GM18868 (cell line): Measurements from ENCODE around the gene VAX1.

Experiments used
- ATAC-seq: cut with Tn5 transposase; IDR thresholded peaks from one replicate; pipeline ENCODE4 v1.9.1; 2021; ENCODE audit warnings: mild to moderate bottlenecking, moderate library complexity; ENCODE audit not compliant: unreplicated experiment

The VAX1 gene

DNA sequence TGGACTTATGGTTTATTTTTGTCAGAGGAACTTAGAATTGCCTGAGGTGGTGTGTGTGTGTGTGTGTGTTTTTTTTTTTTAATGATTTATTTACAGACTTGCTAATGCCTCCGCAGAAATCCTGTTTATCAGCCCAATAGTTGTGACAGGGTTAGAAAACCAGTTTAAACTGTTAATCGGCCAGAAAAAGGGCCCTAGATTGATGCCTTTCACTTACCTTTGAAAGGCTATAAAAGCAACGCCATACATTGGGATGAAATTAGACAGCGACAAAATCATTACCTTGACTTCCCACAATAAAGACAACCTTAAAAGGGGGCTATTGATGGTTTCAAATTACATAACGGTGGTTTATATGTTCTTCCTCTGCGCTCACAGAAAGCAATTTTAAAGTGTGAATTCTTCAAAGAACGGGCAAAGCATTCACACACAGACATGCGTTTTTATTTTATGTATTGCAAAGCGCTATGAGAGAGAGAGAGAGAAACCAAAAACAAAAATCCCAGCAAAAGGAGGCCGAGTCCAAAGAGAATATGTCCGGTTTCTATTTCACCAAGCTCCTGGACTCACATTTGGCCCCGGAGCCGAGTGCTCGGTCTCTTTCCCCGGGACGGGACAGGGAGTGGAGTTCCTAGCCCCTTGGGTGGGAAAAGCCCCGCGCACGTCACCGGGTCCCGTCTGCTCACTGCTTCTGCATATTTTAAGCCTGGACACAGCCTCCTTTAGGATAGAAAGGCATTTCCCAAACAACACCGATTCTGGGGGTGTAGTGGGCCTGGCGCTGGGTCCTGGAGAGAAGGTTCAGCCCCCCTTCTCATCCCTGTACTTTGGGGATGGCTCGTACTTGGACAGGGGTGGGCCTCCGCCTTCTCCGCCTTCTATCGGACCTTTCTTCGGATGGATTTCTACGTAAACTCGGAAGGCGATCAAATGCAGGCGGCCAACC, 26.8 kb upstream of the VAX1 start:
- no peak for ATAC-seq

DNA sequence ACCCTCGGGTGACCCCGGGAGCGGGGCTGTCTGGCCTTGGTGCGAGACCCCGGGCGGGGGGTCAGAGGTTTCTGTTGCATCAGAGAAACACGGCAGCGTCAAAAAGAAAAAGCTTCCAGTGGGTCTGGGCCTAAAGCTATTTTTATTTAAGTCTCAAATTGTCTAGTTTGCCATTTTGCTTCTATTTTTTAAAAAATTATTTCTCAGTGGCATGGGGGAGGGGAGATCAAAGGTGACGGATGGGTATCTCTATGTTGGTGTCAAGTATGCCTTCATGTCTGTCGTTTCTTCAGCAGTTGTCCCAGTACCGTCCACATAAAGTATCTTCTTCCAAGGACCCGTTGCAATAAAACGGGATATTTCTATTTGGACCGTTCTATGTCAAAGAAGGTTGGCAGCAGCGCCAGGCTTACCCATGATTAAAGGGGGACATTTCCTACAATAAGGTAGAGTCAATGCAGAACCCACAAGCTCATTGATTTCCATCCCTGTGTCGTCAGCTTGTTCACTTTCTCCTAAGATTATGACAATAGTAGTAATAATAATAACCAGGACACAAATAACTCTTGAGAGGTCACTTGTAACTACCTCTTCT, 26.0 kb upstream of the VAX1 start:
- no peak for ATAC-seq

DNA sequence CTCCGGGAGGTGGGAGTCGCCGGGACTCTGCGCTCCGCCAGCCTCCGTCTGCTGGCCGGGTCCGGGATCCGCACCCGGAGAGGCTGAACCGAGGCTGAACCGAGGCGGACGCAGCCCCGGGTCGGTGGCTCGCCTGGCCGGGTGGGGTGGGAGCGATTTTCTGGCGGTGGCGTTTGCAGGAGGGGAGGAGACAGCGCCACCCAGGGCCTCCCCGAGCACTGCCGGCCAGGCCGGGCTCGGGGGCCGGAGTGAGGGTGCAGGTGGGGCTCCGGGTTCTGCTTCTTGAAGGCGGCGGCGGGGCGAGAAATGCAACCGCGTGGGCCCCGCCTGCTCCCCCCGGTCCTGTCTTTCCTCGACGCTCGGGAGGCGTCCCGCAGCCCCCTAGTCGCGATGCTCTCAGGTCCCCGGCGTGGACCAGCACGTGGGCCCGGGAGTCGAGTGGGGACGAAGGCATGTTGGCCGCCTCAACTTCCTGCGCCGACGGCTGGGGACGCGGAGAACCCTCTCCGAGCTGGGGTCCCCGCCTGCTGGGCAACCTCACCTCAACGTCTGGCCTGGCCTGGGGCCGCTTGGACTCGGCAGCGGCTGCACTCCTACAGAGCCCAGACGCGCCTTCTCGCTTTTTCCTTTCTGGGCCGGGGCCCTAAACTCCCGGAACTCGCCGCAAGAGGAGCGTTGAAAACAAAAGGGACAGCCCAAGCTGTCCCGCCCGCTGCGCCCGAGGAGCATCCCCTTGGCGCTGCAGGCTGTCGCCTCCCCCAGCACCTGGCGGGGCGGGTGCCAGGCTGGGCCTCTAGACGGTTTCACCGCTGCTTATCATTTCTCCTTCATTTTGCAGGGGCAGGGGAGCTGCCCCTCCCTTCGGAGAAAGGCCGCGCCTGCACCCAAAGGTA, 25.2 kb upstream of the VAX1 start:
- no peak for ATAC-seq

DNA sequence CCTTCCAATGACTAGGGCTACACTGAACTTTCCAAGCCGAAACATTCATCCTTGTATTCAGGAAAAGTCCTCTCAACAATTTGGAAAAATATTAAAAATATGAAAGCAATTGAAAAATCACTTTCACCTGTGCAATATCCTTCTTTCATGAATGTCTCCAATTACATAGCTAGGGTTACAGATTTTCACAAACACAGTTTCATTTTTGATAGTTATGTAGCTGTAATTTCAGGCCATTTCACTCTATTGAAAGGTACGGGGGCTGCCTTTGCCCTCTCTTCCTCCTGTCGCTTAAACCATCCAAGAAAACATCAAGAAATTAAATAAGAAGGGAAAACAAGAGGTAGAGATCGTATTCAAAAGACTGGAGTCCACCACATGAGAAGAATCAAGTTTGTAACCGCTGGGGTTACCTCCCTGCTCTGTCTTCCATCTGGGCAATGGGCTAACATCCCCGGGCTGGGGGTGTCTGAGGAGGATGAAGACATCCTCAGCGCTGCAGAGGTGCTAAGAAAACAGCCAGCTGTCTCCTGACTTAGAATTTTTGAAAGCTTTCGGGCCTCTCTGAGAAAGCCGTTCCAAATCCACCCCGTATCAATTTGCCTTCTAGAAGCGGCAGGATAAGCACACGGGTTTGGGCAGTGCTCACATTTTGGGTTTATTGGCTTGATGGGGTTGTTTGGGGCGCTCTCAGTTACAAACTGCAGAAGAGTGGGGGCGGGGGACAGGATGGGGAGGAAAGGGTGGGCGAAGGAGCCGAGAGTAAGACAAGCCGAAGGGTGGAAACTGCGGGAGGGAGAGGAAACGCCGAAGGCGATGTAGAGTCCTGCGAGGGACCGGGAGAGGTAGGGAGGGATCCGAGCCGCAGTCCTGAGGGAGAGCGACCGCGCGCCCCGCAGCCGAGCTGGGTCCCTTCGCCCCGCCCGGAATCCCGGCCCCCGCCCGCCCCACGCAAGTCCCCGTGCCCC, 24.3 kb upstream of the VAX1 start:
- ATAC-seq = no peak

DNA sequence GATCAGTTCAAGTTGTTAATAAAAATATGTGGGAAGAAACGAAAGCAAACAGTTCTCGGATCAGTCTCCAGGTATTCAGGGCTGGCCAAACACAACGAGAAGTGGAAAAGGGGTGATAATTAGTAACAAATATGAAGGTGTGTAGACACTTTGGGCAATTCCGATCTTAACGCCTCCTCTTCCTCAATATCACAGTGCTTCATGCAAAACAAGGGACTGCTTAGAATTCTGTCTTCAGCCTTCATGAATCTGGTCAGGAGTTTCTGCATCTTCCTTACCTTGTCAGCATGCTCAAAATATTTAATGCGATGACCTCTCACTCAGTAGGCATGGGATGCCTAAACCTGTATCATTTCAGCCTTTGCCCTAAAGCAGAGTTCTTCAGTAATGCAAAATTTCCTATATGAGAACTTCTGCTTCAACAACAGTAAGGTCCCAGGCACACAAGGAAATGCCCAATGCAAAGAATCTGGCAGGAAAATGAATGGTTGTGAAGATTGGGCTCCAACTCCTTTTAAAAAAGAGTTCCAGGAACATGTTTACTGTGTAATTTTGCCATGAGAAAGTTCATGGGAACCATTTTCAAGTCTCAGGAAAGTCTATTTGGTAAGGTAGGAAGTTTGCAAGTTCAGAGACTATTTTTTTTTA, 23.4 kb upstream of the VAX1 start:
- ATAC-seq = no peak

DNA sequence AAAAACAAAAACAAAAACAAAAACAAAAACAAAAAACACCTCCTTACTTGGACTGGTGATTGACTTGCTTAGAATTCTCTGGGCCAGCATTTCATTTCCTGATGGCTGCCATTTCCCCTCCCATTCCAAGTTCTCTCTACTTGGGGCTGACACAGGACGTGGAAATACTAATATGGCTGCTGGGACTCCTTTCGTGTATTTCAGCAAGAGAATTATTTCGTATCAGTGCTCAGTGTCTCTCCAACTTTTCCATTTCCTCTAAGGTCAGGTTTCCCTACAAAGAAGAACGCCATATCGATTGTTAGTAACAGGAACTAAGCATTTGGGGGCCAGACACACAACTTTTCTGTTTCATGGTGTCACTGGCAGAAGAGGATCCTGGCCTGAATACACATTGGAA, 22.5 kb upstream of the VAX1 start:
- no peak for ATAC-seq

DNA sequence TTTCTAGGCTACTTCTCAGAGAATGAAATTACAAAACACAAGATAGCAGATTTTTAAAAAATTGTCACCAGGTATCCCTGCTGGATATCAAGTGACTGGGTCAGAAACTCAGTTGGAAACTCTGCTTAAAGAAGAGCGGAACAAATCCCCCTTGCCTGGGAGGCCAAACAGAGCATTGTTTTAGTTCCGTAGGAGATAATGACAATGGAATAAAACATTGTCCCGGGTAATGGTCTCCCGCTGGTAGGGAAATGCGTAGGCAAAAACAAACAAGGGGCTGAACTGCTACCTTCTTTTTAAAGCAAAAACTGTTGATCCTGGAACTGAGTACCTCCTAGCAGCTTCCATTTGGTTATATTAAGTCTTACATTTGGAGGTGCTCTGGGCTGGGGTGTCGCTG, 21.3 kb upstream of the VAX1 start:
- no peak for ATAC-seq

DNA sequence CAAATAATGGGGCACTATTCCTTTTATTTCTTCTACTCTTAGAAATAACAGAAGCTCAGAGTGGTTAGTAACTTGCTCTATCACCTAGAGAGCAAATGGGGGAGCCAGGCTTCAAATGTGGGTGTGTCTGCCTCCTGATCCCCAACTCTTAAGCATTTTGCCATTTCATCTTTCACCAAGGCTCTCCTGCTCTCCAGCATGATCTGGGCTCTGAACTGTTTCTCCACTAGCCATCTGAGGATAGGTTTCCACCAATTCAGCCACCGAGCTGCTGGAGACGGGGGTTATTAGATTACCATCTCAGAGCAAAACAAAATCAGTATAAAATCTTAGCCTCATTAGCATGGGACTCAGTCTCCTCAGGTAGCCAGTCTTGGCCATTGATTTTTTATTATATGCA, 20.2 kb upstream of the VAX1 start:
- ATAC-seq = no peak

DNA sequence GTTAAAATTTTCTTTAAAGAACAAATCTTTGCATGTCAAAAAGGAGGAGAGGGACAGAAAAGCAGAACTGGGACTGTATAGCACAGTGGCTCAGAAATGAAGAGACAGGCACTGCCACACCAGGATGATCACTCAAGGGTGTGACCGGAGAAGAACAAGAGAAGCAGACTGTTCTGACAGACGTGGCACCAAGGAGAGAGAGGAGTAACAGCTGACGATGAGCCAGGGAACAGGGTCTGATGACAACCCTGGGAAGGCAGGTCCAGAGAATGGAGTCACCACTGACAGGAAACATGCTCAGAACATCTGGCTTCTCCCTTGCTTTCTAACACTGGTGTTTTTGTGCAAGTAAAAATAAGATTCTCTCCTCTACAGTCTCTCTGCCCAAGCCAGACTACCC, 14.6 kb upstream of the VAX1 start:
- ATAC-seq = no peak

DNA sequence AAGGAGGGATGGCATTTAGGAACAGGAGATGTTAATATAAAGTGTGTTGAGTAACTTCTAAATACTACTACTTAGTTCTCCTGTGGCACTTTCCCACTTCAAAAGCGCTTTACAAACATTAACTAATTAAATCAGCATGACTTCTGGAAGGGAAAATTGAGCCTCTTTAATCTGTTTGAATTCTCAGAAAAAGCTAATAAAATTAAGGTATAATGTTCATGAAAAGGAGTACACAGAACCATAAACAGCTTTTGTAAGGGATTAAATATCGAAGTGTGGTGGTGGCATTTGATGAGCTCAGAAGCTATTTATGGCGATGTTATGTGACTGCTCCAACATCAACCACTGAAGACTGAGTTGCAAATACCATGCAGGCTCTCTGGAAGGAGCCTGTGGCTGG, 10.2 kb upstream of the VAX1 start:
- ATAC-seq = no peak

DNA sequence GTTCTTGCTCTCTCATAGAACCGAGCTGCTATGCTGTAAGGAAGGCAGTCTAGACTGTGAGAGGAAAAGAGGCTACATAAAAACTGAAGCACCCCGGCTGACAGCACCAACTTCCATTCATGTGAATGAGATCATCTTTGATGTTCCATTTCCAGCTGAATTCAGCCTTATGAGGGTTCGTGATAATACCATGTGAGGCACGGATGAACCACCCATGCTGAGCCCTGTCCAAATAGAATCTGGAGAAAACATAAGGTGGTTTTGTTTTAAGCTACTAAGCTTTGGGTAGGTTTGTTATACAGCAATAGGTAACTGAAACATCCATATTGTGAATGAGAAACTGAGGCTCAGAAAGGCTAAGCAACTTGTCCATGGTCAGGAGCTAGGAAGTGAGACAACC, 6.9 kb upstream of the VAX1 start:
- ATAC-seq = no peak

DNA sequence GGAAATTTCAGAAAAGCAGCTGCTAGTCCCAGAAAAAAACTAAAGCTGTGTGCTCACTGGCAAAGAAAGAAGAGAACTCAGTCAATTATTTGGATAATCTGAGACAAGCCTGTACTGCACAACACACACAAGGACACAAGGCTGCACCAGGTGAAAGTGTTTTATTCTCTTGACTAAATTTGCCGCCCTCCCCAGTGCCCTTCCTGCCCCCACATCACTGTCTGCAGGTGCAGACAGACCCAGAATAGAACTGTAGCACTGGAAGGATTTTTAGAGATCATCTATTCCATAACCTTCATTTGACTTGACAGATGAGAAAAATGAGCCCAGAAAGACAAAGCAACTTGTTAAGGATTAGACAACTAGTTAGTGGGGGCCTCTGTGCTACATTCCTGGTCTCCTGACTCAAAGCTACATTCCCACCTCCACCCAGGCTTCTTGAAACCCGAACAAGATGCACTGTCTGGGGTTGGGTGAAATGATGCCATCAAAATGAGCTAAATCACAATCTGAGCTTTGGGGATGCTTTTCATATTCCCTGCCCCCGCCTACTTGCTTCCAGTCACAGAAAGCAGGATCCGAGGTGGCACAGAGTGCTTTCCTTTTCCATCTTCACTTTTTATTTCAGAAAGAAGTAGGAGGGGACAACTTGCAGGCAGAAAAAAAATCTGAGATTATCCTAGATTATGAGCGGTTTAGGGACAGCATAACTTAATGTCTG, 5.2 kb upstream of the VAX1 start:
- ATAC-seq = no peak

DNA sequence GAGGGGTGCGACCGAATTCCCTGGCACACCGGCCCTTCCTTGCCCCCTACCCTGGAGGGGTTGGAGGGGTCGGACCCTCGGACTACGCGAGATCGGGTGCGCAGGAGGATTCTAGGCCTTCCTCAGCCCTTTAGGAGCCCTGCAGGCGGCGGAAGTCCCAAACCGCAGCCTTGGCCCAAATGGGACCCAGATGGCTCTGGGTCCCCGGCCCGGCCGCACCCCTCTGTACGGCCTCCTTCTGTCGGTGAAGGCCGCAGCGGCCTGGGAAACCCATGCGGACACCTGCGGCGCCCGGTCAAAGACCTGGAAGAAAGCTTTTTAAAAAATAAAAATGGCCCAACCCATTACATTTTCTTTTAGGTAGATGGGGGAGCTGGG, 2.4 kb upstream of the VAX1 start:
- no peak for ATAC-seq

DNA sequence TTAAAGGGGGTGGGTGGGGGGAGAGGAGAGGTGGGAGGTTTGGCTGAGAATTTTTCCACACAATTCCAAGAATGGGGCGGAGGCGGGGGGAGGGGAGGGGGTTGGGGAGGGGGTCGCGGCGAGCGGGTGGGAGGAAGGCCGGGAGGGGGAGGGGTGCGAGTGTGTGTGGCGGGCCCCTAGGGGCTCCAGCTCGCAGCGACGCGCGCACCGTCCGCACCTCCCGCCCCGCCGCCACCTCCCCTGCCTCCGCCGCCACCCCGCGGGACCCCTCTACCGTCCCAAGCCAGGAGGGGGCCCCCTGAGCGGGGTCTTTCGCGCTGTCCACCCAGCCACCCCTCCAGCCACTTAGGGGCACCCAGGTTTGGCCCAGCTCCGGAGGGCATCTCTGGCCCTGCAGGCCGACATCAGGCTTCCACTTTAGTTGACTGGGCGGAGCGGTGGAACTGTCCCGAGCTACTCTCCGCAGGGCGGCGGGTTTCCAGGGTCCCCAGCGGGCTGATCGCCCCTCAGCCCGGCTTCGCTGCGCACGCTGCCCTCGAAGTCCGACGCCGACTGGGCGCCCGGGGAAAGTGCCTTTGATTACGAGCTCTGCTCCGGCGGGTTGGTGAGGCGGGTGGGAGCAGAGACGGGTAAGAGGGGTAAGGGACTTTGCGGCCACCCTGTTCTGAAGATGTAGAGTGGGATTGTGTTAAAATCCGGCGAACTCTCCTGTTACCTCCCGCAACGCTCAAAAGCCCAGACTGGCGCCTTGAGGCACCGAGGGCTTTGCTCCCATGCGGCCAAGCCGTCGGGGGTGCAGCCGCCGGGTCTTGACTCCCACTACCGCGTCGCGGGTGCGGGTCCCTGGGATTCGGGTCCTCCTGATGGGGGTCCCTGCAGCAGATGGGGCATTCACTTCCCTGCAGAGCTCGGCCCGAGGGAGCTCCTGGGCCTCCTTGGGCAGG, 1.8 kb upstream of the VAX1 start:
- no peak for ATAC-seq

DNA sequence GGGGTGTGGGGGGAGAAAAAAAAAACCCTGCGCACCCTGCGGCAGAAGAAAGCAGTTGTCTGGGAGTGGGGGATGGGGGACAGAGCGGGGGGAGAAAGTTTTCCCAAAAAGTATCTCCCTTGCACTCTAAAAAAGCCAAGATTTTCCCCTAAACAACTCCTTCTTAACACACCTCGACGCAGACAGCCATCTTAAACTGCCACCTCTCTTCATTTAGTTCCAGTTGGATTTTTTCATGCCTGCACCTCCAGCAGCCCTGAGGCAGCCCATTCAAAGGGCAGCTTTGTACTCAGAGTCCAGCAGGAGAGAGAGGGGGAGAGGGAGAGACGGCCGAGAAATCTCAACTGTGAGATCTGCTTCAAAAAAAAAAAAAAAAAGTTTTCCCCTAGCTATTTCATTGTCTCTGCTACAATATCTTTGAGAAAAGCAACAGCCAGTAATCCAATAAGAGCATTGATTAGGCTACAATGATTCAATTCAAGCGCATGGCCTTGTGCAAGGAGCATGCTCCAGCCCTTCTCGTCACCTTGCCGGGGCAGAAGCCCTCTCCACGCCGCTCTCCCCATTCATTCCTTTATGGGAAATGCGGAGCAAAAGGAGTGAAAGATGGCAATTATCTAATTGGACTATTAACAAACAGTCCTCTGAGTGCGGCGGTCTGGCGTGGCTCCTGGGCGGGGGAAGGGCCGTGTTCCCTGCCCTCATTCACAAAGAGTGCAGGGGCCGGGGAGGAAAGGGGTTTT, 939 bp upstream of the VAX1 start:
- ATAC-seq = no peak

DNA sequence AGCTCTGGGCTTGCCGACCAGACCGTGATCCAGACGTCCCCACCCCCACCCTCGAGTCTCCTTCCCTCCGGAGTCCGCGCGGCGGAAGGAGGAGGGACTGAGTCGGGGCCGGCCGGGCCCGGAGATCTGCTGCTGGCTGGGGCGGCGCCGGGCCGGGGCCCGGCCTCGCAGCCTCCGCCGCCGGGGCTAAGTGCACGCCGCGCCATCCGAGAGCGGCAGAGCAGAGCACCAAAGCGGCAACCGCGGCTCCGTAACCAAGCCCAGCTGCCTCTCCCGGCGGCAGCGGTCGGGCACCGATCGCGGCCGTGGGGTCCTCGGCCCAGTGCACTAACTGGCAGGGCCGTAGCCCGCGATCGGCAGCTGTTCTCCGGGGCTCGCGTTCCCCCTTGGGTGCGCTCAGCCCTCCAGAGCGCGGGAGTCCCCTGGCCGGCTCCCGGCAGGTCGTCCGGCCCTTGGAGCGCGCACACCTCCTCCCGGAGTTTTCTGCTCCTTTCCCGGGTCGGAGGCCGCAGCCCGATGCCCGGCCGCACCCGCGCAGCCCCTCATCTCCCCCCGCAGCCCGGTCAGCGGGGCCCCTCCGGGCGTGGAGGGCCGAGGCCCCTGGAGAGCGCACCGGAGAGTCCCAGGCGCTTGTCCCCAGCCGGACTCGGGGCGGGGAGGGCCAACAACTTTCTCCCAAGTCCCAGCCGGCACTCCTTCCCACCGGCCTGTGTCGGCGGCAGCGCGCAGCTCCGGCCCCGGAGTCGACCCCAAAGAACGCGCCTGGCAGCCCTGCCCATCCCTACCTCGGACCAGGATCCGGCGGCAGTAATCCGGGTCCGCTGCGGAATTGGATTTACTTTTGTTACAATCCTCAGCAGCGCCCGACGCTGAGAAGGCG, 799 bp downstream of the VAX1 start:
- ATAC-seq = no peak
